Measurements from ENCODE around the gene MLYCD.
A peak's percentile ranks its signal among the peaks of the same experiment; 100 is the strongest.

MLYCD gene

DNA sequence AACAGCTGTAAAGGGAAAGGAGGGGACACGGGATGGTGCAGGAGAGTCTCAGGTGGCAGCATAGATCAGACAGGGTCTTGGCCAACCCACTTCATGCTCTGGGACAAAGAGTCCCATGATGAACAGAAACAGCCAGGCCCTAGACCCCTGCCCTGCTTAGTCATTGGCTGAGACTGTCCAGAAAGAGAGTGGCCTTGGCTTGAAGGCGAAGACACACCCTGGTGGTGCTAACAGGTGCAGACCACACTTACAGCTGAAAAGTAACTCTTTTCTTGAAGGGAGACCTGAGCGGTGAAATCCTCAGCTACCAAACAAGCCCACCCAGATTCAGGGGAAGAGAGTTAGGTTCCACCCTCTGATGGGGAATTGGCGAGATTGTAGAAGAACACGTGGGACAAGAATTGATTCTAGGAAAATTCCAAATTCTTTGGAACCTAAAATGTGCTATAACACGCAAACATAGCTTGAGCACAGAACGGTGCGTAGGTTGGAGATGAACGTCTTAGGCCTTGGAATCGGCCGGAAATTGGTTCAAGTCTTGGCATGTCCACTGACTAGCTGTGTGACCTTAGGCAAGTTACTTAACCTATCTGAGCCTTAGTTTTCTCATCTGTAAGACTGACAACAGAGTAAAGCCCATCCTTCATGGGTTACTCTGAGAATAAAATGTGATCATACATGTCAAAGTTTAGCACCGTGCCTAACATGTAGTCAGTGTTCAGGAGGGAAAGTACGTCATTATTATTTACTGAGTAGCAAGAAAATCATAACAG is 12.5 kb upstream of the MLYCD start:
- Mint-ChIP-seq H3K9me3 (peaks cover 0 to 7% of the 10 kb centered on the region in 2 donors), H3K4me3 (no peak overlapping the region), H3K27me3 (peaks cover 31 to 67% of the 10 kb centered on the region in 2 donors), H3K27ac (no peak overlapping the region), H3K36me3 (ENCODE audit: insufficient read depth) (no peaks in the 10 kb centered on the region), H3K4me1 (ENCODE audit: low read depth in 2 of 2) (no peaks in the 10 kb centered on the region)
- ATAC-seq (replicated peaks) (no peak), DNase-seq (no peak)

GRCh38 chr16:83887080-83887479 is 11.8 kb upstream of the MLYCD start:
- peaks cover 35 to 62% of the 10 kb centered on the region in 2 donors for H3K27me3 Mint-ChIP-seq
- ATAC-seq (replicated peaks) (no peak), DNase-seq (no peak)
- no peaks in the 10 kb centered on the region for H3K36me3 Mint-ChIP-seq (ENCODE audit: insufficient read depth)
- H3K9me3 Mint-ChIP-seq: peaks cover 0 to 7% of the 10 kb centered on the region in 2 donors
- no peak overlapping the region for H3K27ac Mint-ChIP-seq
- H3K4me3 Mint-ChIP-seq: no peak overlapping the region
- no peaks in the 10 kb centered on the region for H3K4me1 Mint-ChIP-seq (ENCODE audit: low read depth in 2 of 2)

DNA sequence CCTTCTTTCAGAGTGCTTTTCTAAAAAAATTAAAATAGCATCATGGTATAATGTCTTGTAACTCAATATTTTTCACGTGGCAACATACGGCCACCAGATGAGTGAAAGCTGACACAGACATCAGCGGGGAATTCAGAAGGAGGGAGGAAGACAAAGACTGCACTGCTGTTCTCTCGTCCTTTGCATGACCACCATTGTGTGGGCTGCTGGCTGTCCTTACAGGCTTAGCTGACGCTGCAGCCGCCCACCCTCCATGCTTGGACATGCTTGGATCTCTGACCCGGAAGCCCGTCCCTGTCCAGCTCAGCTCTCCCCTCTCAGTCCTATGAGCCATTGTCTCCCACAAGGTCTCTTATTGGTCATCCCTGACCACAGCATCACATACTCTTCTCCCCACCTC is 11.4 kb upstream of the MLYCD start:
- Mint-ChIP-seq H3K27ac (no peak overlapping the region), H3K9me3 (peaks cover 0 to 7% of the 10 kb centered on the region in 2 donors), H3K36me3 (ENCODE audit: insufficient read depth) (no peaks in the 10 kb centered on the region), H3K4me1 (ENCODE audit: low read depth in 2 of 2) (no peaks in the 10 kb centered on the region), H3K4me3 (no peak overlapping the region), H3K27me3 (peaks cover 35 to 57% of the 10 kb centered on the region in 2 donors)
- no peak for DNase-seq
- no peak for ATAC-seq (replicated peaks)

DNA sequence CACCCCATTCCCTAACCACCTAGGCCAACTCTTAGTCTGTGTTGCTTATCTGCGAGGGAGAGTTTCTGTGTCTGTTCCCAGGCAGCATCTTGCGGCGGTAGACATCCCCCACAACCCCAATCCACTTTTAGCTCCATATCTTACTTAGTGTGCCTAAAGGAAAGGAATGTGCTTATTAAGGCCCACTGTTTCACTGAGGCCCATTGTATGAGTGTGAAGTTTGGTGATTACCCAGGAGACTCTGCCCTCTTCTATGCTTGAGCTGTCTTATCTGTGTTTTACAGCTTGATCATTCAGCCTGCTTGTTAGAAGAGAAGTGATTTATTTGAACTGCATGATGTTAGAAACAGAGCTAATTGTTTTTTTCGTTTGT is 10.3 kb upstream of the MLYCD start:
- Mint-ChIP-seq H3K4me3 (no peak overlapping the region), H3K4me1 (ENCODE audit: low read depth in 2 of 2) (no peaks in the 10 kb centered on the region), H3K9me3 (peaks cover 0 to 7% of the 10 kb centered on the region in 2 donors), H3K27ac (no peak overlapping the region), H3K36me3 (ENCODE audit: insufficient read depth) (no peaks in the 10 kb centered on the region), H3K27me3 (peaks cover 35 to 54% of the 10 kb centered on the region in 2 donors)
- DNase-seq (no peak), ATAC-seq (replicated peaks) (no peak)

DNA sequence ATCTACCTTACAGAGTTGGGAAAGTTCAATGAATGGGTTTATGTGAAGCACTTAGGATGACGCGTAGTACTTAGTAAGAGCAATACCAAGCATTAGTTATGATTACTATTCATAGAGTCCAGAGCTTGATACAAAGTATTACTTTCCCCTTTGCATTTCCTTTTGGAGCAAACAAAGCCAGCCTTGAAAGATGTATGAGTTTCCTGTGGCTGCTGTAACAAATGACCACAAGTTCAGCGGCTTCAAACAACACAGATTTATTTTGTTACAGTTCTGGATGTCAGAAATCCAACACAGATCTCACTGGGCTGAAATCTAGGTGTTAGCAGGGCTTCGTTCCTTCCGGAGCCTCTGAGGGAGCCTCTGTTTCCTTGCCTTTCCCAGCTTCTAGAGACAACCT is 8.6 kb upstream of the MLYCD start:
- DNase-seq: no peak
- no peak for ATAC-seq (replicated peaks)
- H3K36me3 Mint-ChIP-seq (ENCODE audit: insufficient read depth): no peaks in the 10 kb centered on the region

GRCh38 chr16:83891742-83892141 is 7.2 kb upstream of the MLYCD start:
- H3K4me3 Mint-ChIP-seq: no peak overlapping the region
- H3K4me1 Mint-ChIP-seq (ENCODE audit: low read depth in 2 of 2): no peaks in the 10 kb centered on the region
- ATAC-seq (replicated peaks): no peak
- H3K36me3 Mint-ChIP-seq (ENCODE audit: insufficient read depth): no peaks in the 10 kb centered on the region
- H3K27ac Mint-ChIP-seq: no peak overlapping the region
- no peak for DNase-seq
- peaks cover 33 to 54% of the 10 kb centered on the region in 2 donors for H3K27me3 Mint-ChIP-seq
- peaks cover 0 to 7% of the 10 kb centered on the region in 2 donors for H3K9me3 Mint-ChIP-seq

More for the DNA sequence above, 8.6 kb upstream of the MLYCD start:
- peaks cover 35 to 53% of the 10 kb centered on the region in 2 donors for H3K27me3 Mint-ChIP-seq
- H3K27ac Mint-ChIP-seq: no peak overlapping the region
- peaks cover 0 to 7% of the 10 kb centered on the region in 2 donors for H3K9me3 Mint-ChIP-seq
- no peak overlapping the region for H3K4me3 Mint-ChIP-seq
- no peaks in the 10 kb centered on the region for H3K4me1 Mint-ChIP-seq (ENCODE audit: low read depth in 2 of 2)

GRCh38 chr16:83895243-83895642 is 3.7 kb upstream of the MLYCD start:
- no peak overlapping the region for H3K4me3 Mint-ChIP-seq
- H3K4me1 Mint-ChIP-seq (ENCODE audit: low read depth in 2 of 2): peaks cover 11 to 12% of the 10 kb centered on the region in 2 donors
- peaks cover 19 to 42% of the 10 kb centered on the region in 2 donors for H3K27me3 Mint-ChIP-seq
- no peak for ATAC-seq (replicated peaks)
- peaks cover 5% of the 10 kb centered on the region for H3K36me3 Mint-ChIP-seq (ENCODE audit: insufficient read depth)
- H3K9me3 Mint-ChIP-seq: peaks cover 0 to 7% of the 10 kb centered on the region in 2 donors
- DNase-seq: no peak
- no peak overlapping the region for H3K27ac Mint-ChIP-seq

DNA sequence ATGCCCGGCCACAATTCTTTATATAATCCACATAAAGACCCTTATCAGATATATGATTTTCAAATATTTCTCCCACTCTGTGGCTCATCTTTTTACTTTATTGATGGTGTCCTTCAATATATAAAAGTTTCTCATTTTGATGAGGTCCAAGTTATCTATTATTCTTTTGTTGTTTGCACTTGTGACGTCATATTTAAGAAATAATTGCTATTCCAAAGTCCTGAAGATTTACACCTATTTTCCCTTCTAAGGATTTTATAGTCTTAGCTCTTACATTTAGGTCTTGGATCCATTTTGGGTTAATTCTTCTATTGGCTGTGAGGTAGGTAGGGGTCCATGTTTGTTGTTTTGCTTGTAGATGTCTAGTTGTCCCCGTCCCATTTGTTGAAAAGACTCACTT is 3.0 kb upstream of the MLYCD start:
- no peak for ATAC-seq (replicated peaks)
- peaks cover 12 to 35% of the 10 kb centered on the region in 2 donors for H3K27me3 Mint-ChIP-seq
- DNase-seq: no peak
- H3K4me1 Mint-ChIP-seq (ENCODE audit: low read depth in 2 of 2): peaks cover 12 to 17% of the 10 kb centered on the region in 2 donors
- peaks cover 0 to 1% of the 10 kb centered on the region in 2 donors for H3K9me3 Mint-ChIP-seq
- peaks cover 5% of the 10 kb centered on the region for H3K36me3 Mint-ChIP-seq (ENCODE audit: insufficient read depth)
- no peak overlapping the region for H3K27ac Mint-ChIP-seq
- no peak overlapping the region for H3K4me3 Mint-ChIP-seq

DNA sequence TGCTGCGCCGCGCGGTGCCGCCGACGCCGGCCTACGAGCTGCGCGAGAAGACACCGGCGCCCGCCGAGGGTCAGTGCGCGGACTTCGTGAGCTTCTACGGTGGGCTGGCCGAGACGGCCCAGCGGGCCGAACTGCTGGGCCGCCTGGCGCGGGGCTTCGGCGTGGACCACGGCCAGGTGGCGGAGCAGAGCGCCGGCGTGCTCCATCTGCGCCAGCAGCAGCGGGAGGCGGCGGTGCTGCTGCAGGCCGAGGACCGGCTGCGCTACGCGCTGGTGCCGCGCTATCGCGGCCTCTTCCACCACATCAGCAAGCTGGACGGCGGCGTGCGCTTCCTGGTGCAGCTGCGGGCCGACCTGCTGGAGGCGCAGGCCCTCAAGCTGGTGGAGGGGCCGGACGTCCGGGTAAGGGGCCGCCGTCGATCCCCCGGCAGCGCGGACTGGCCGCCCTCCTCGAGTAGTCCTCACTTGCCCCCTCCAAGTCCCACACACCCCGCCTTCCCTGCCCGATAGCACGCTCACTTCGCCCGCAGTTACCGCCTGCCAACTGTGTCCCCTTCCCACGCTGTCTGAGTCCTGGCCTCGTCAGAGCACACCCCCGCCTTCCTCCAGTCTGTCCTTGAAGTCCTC is 470 bp downstream of the MLYCD start:
- ATAC-seq (replicated peaks): peak; percentile 61
- peaks cover 5 to 22% of the 10 kb centered on the region in 2 donors for H3K27me3 Mint-ChIP-seq
- H3K36me3 Mint-ChIP-seq (ENCODE audit: insufficient read depth): peaks cover 8% of the 10 kb centered on the region
- DNase-seq: peak in 2 of 3 experiments; percentile 12 to 13
- H3K4me3 Mint-ChIP-seq: peak overlapping the region; percentile 86 to 94
- peaks cover 22 to 30% of the 10 kb centered on the region in 2 donors for H3K4me1 Mint-ChIP-seq (ENCODE audit: low read depth in 2 of 2)
- no peaks in the 10 kb centered on the region for H3K9me3 Mint-ChIP-seq
- peak overlapping the region; percentile 86 to 93 for H3K27ac Mint-ChIP-seq

DNA sequence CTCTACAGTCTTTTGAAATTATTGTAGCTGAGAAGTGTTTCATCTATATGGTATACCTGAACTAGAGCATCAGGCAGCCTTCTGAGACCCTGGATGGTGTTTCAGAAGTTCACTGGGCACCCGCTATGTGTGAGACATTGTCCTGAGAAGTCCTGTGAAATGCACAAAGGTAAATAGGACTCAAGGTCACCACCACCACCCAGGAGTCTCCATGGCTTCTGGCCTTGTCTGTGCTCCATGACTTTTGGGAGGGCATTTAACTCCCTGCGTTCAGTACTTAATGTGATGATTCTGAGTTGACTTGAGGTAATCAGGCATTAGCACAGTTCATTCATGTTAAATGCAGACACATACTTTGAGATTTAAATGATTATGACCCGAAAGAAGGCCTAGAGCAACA is 1.1 kb downstream of the MLYCD start:
- peak overlapping the region; percentile 86 to 93 for H3K27ac Mint-ChIP-seq
- peaks cover 5 to 20% of the 10 kb centered on the region in 2 donors for H3K27me3 Mint-ChIP-seq
- H3K4me3 Mint-ChIP-seq: peak overlapping the region; percentile 86 to 94
- DNase-seq (no peak), ATAC-seq (replicated peaks) (no peak)
- peaks cover 24 to 30% of the 10 kb centered on the region in 2 donors for H3K4me1 Mint-ChIP-seq (ENCODE audit: low read depth in 2 of 2)
- H3K9me3 Mint-ChIP-seq: no peaks in the 10 kb centered on the region
- H3K36me3 Mint-ChIP-seq (ENCODE audit: insufficient read depth): peaks cover 8% of the 10 kb centered on the region

DNA sequence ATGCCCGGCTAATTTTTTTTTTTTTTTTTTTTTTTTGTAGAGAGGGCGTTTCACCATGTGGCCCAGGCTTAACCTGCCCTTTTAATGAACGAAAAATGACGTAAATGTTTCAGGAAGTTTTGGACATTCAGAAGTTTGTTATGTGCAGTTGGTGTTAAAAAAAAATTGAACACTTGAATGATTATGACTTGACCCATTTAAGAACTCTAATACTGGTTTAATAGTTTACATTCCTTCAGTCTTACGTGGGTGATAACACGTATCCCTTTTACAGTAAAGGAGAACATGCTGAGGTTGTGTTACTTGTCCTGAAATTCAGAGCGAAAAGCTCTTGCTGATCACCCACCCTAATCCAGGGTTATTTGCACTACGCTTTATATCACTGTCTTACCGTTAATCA is 1.7 kb downstream of the MLYCD start:
- peak overlapping the region; percentile 86 to 94 for H3K4me3 Mint-ChIP-seq

GRCh38 chr16:83901101-83901500 is 2.2 kb downstream of the MLYCD start:
- Mint-ChIP-seq H3K4me3 (peak overlapping the region in 1 of 2 donors; percentile 94), H3K4me1 (ENCODE audit: low read depth in 2 of 2) (peaks cover 26 to 30% of the 10 kb centered on the region in 2 donors), H3K36me3 (ENCODE audit: insufficient read depth) (peaks cover 11% of the 10 kb centered on the region), H3K27me3 (peaks cover under 1 to 14% of the 10 kb centered on the region in 2 donors), H3K9me3 (no peaks in the 10 kb centered on the region), H3K27ac (peak overlapping the region in 1 of 2 donors; percentile 49)
- ATAC-seq (replicated peaks) (no peak), DNase-seq (no peak)

More for the DNA sequence above, 1.7 kb downstream of the MLYCD start:
- H3K36me3 Mint-ChIP-seq (ENCODE audit: insufficient read depth): peaks cover 11% of the 10 kb centered on the region
- H3K27me3 Mint-ChIP-seq: peaks cover 5 to 19% of the 10 kb centered on the region in 2 donors
- peaks cover 25 to 30% of the 10 kb centered on the region in 2 donors for H3K4me1 Mint-ChIP-seq (ENCODE audit: low read depth in 2 of 2)
- no peaks in the 10 kb centered on the region for H3K9me3 Mint-ChIP-seq
- no peak for DNase-seq
- no peak for ATAC-seq (replicated peaks)
- H3K27ac Mint-ChIP-seq: peak overlapping the region in 1 of 2 donors; percentile 49

DNA sequence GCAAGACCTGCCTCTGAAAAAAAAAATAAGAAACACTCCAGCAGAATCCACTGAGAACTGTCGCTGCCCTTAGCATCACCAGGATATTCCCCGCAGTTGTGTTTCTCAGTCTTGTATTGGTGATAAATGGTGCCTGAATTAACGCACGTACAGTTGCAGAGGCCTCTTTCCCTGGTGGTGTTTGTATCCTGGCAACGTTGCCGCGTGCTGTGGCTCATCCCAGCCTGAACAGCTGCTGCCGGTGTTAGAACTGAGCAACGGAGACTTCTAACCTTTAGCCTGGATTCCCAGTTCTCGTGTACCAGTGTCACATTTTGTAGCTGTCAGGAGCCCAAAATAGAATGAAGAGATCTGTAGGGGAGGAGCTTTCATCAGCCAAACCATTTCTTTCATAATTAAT is 4.8 kb downstream of the MLYCD start:
- H3K27me3 Mint-ChIP-seq: no peaks in the 10 kb centered on the region
- ATAC-seq (replicated peaks) (no peak), DNase-seq (no peak)
- H3K36me3 Mint-ChIP-seq (ENCODE audit: insufficient read depth): peaks cover 31% of the 10 kb centered on the region
- H3K27ac Mint-ChIP-seq: no peak overlapping the region
- H3K9me3 Mint-ChIP-seq: no peaks in the 10 kb centered on the region
- H3K4me1 Mint-ChIP-seq (ENCODE audit: low read depth in 2 of 2): peaks cover 26 to 27% of the 10 kb centered on the region in 2 donors
- no peak overlapping the region for H3K4me3 Mint-ChIP-seq

- Mint-ChIP-seq H3K27me3 (no peaks in the 10 kb centered on the region), H3K27ac (no peak overlapping the region), H3K36me3 (ENCODE audit: insufficient read depth) (peaks cover 51% of the 10 kb centered on the region), H3K4me1 (ENCODE audit: low read depth in 2 of 2) (peaks cover 9 to 17% of the 10 kb centered on the region in 2 donors), H3K4me3 (no peak overlapping the region), H3K9me3 (no peaks in the 10 kb centered on the region)
- ATAC-seq (replicated peaks): no peak
- no peak for DNase-seq
Observed at GRCh38 chr16:83906683-83907082, 7.8 kb downstream of the MLYCD start.
